ENCODE data around the gene FA2H.

- no peak for TF ChIP-seq CTCF (conservative IDR thresholded peaks at IDR 0.05 in 1 of 2, IDR thresholded peaks at IDR 0.05 in 1 of 2; ENCODE audit: extremely low read depth in 1 of 2, insufficient read depth in 1 of 2, low read depth in 1 of 2, low read length in 2 of 2)
- TF ChIP-seq EZH2 (IDR thresholded peaks at IDR 0.05; ENCODE audit: borderline replicate concordance, low read length) = no peak
These were observed 40.1 kb downstream of the FA2H start for GRCh38 chr16:74734361-74735161.

Measured in mammary epithelial cell (primary cell).